Activated CD8-positive, alpha-beta T cell treated with anti-CD3 and anti-CD28 coated beads for 36 hours (primary cell): ENCODE results near the gene TMCO4. TPM values are rescaled to one million over a fixed set of nuclear protein-coding genes. Genes with fewer than 3 reads are reported as not detected.

Experiments
- ATAC-seq: fragments of 200-7000 bp; cut with Tn5 transposase; one replicate; pipeline ENCODE4 v1.10.0; 2021; ENCODE audit warnings: mild to moderate bottlenecking, moderate library complexity
- CTCF ChIA-PET: fragments of 350-600 bp; sonication (Branson Sonifier 250); formaldehyde crosslinking; loops from one replicate; lab custom pipeline; 2021; ENCODE audit warnings: antibody characterized with exemption; lab: Charles Lee
- POLR2A ChIA-PET: fragments of 350-600 bp; sonication (Branson Sonifier 250); formaldehyde crosslinking; loops from one replicate; lab custom pipeline; 2021; ENCODE audit warnings: antibody characterized with exemption; lab: Charles Lee
- DNase-seq: peaks from one replicate; pipeline ENCODE4 v3.0.0-alpha.2; 2020
- H3K27ac Mint-ChIP-seq: one replicate; pipeline ENCODE4 v1.8.0; 2021; ENCODE audit warnings: mild to moderate bottlenecking, mixed read lengths
- H3K27me3 Mint-ChIP-seq: one replicate; pipeline ENCODE4 v1.8.0; 2021; ENCODE audit warnings: mixed read lengths
- H3K36me3 Mint-ChIP-seq: one replicate; pipeline ENCODE4 v1.8.0; 2021; ENCODE audit warnings: low read depth, mixed read lengths
- H3K4me1 Mint-ChIP-seq: one replicate; pipeline ENCODE4 v1.8.0; 2021; ENCODE audit warnings: low read depth, mixed read lengths
- H3K4me3 Mint-ChIP-seq: one replicate; pipeline ENCODE4 v1.8.0; 2021; ENCODE audit warnings: mild to moderate bottlenecking, moderate library complexity, mixed read lengths
- H3K9me3 Mint-ChIP-seq: one replicate; pipeline ENCODE4 v1.8.0; 2021; ENCODE audit warnings: mixed read lengths
- intact Hi-C: fragments of 100-400 bp; cut with micrococcal nuclease; formaldehyde crosslinking; loops from one replicate; pipeline ENCODE4 v1.10.0; 2022
- total RNA-seq, 2 experiments: library from RNA; stranded (reverse); gene quantifications; one replicate each; pipeline ENCODE4 v1.2.3, GENCODE V29; 2021
- TF ChIP-seq, protein P1 (sequence below): fragments of 200-600 bp; IDR thresholded peaks from one replicate; pipeline ENCODE4 v1.8.0; 2022; ENCODE audit warnings: antibody characterized with exemption, mild to moderate bottlenecking

Gene TMCO4
- total RNA-seq, 2 experiments from 2014 or later = 10.8 to 13.2 TPM

DNA sequence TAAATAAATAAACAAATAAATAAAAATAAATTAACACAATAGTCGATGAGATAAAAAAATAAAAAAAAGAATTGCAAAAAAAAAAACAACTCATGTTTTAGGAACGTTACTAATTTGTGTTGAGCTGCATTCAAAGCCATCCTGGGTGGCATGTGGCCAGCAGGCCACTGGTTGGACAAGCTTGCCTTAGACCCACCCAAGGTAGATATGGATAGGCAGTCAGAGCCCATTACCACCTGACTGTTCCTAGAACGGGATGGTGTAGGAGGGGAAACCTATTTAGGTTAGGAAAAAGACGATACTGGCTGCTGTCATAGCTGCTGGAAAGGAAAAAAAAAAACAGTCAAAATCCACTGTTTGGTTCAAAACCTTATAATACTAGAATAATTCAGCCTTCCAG is 94.3 kb downstream of the TMCO4 start:
- ChIA-PET POLR2A (no interaction called here), CTCF (interaction anchor here (1.0 to 7.6 kb wide), 14 partner anchors 9 to 236 kb away, joined by 3 to 137 read pairs (median 6); no protein-coding TSS in a partner anchor)
- TF ChIP-seq, protein P1, sequence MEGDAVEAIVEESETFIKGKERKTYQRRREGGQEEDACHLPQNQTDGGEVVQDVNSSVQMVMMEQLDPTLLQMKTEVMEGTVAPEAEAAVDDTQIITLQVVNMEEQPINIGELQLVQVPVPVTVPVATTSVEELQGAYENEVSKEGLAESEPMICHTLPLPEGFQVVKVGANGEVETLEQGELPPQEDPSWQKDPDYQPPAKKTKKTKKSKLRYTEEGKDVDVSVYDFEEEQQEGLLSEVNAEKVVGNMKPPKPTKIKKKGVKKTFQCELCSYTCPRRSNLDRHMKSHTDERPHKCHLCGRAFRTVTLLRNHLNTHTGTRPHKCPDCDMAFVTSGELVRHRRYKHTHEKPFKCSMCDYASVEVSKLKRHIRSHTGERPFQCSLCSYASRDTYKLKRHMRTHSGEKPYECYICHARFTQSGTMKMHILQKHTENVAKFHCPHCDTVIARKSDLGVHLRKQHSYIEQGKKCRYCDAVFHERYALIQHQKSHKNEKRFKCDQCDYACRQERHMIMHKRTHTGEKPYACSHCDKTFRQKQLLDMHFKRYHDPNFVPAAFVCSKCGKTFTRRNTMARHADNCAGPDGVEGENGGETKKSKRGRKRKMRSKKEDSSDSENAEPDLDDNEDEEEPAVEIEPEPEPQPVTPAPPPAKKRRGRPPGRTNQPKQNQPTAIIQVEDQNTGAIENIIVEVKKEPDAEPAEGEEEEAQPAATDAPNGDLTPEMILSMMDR = no peak
- H3K4me1 Mint-ChIP-seq = peaks cover 5% of the 10 kb centered on the region
- no peaks in the 10 kb centered on the region for H3K27me3 Mint-ChIP-seq
- no peak overlapping the region for H3K4me3 Mint-ChIP-seq
- ATAC-seq (no peak), DNase-seq (no peak)
- H3K27ac Mint-ChIP-seq = no peak overlapping the region
- intact Hi-C loops = loop anchor here (2.0 kb wide), 1 partner anchor 45 kb away; no protein-coding TSS in a partner anchor
- H3K36me3 Mint-ChIP-seq = peaks cover 3% of the 10 kb centered on the region
- H3K9me3 Mint-ChIP-seq = no peaks in the 10 kb centered on the region

DNA sequence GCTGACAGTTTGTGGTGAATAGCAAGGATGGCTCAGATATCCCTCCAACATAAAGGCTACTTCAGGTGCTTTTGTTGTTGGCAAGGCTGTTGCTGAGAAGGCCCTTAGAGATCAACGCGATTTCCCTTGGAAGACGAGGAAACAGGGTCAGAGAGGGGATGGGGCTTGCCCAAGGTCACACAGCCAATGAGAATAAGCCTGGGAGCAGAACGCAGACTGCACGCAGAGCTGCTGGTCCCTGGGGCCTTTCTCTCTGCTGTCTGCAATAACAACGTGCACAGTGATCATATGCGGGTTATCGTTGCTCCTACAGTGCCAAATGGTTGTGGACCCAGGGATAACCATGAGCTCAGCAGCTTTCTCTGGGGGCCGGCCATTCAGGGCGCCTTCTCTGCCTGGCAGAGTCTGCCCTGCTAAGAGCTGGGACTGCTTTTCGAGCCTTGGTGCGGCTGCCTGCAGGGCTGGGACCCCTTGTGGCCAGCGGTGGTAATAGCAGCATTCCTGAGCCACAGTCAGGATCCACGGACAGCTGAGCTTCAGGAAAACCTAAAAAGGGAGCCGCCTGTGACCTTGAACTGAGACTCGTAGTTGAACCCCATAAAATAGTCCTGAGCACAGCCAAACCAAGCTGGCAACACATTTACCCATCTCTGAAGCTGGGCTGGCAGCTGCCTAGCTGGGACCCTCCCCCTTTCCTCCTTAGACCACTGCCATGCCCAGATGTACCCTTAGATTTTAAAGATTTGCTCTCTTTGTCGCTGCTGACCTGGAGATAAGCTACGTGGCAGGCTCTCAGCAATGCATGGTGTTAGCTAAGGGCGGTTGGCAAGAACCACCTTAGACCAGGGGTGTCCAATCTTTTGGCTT is 95.2 kb downstream of the TMCO4 start:
- ChIA-PET CTCF (interaction anchor here (0.6 to 7.6 kb wide), 28 partner anchors 8 to 312 kb away, joined by 3 to 137 read pairs (median 4); partner anchors contain the start of gene HTR6), POLR2A (interaction anchor here (1.5 kb wide), 1 partner anchor 17 kb away, joined by 4 read pairs; no protein-coding TSS in a partner anchor)
- TF ChIP-seq, protein P1 = peak; percentile 91
- Mint-ChIP-seq H3K4me3 (no peak overlapping the region), H3K4me1 (peaks cover 2% of the 10 kb centered on the region), H3K36me3 (peaks cover 5% of the 10 kb centered on the region), H3K27ac (no peak overlapping the region), H3K27me3 (no peaks in the 10 kb centered on the region), H3K9me3 (no peaks in the 10 kb centered on the region)
- peak; percentile 61 for DNase-seq
- peak; percentile 88 for ATAC-seq
- intact Hi-C loops = loop anchor here (2.0 kb wide), 1 partner anchor 44 kb away; no protein-coding TSS in a partner anchor

DNA sequence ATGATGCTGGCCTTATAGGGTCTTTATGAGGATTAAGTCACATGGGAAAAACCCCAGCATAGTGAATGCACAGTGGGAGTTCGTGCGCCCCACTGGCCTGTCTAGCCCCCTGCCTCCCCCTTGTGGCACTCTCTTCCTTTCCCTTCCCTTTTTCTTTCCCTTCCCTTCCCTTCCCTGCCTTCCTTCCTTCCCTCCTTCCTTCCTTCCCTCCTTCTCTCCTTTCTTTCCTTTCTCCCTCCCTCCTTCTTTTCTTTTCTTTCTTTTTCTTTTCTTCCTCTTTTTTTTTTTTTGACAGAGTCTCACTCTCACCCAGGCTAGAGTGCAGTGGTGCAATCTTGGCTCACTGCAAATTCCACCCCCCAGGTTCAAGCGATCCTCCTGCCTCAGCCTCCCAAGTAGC is 96.4 kb downstream of the TMCO4 start:
- Mint-ChIP-seq H3K4me1 (no peaks in the 10 kb centered on the region), H3K9me3 (no peaks in the 10 kb centered on the region), H3K36me3 (peaks cover 3% of the 10 kb centered on the region), H3K27ac (no peak overlapping the region), H3K4me3 (no peak overlapping the region), H3K27me3 (no peaks in the 10 kb centered on the region)
- ChIA-PET POLR2A (no interaction called here), CTCF (interaction anchor here (0.9 to 7.6 kb wide), 11 partner anchors 9 to 93 kb away, joined by 3 to 137 read pairs (median 8); no protein-coding TSS in a partner anchor)
- no peak for ATAC-seq
- TF ChIP-seq, protein P1 = no peak
- DNase-seq = no peak
- intact Hi-C loops = no loop called here

DNA sequence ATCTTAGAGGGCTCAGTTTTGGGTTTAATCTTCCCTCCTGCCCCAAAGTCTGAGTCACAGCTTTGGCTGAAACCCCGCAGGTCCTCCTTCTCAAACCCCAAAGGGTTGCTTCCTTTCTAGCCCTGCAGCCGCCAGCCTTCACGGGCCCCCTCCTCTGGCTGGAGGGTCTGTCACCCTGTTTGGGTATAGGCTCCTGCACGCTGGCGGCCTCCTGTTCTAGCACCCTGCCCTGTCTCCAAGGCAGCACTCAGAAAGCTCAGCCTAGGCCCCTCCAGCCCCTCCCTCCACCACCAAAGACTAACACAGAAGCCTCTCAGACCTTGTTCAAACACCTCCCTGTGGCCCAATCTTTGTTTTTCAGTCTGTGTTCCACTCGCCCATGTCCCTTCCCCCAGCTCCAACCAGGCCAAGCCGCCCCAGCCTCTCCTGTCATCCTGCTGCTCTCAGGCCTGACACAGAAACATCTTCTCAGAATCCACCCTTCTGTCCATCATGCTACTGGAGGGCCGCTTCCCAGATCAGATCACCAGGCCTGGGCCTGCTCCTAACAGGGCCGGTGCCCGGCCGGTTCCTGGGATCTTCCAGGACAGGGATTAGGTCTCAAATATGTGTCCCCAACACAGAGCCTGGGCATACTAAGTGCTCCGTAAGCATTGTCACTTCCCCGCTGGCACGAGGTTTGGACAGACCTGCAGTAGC is 99.5 kb downstream of the TMCO4 start:
- Mint-ChIP-seq H3K27me3 (no peaks in the 10 kb centered on the region), H3K27ac (no peak overlapping the region)
- CTCF ChIA-PET = no interaction called here

More for the DNA sequence above, 99.5 kb downstream of the TMCO4 start:
- TF ChIP-seq, protein P1 = no peak
- no peak for DNase-seq
- no peaks in the 10 kb centered on the region for H3K9me3 Mint-ChIP-seq
- no peak for ATAC-seq
- peaks cover 8% of the 10 kb centered on the region for H3K36me3 Mint-ChIP-seq
- H3K4me3 Mint-ChIP-seq = no peak overlapping the region
- POLR2A ChIA-PET = no interaction called here
- intact Hi-C loops = no loop called here
- no peaks in the 10 kb centered on the region for H3K4me1 Mint-ChIP-seq
